ENCODE measurements around the gene MMP14. TPM values are rescaled to one million over a fixed set of nuclear protein-coding genes. Genes with fewer than 3 reads are reported as not detected.

MMP14 gene
- total RNA-seq, 2 experiments from 2014 or later = 1.9 to 3.1 TPM

GRCh38 chr14:22896760-22897159 is 60.4 kb downstream of the MMP14 start:
- Mint-ChIP-seq H3K36me3 (ENCODE audit: low read depth) (peaks cover 11% of the 10 kb centered on the region), H3K27me3 (no peaks in the 10 kb centered on the region), H3K4me1 (ENCODE audit: low read depth) (peaks cover 13% of the 10 kb centered on the region), H3K27ac (no peak overlapping the region), H3K9me3 (no peaks in the 10 kb centered on the region), H3K4me3 (no peak overlapping the region)
- no peak for ATAC-seq
- intact Hi-C loops (cut with micrococcal nuclease) = no loop called here
- ChIA-PET POLR2A (interaction anchor here (1.2 to 1.6 kb wide), 2 partner anchors 10 to 35 kb away, joined by 3 to 7 read pairs; no protein-coding TSS in a partner anchor), CTCF (interaction anchor here (0.8 to 2.5 kb wide), 8 partner anchors 11 to 340 kb away, joined by 3 to 34 read pairs (median 5); partner anchors contain the start of genes LRP10 and REM2)
- no peak for DNase-seq
- TF ChIP-seq, protein P1, sequence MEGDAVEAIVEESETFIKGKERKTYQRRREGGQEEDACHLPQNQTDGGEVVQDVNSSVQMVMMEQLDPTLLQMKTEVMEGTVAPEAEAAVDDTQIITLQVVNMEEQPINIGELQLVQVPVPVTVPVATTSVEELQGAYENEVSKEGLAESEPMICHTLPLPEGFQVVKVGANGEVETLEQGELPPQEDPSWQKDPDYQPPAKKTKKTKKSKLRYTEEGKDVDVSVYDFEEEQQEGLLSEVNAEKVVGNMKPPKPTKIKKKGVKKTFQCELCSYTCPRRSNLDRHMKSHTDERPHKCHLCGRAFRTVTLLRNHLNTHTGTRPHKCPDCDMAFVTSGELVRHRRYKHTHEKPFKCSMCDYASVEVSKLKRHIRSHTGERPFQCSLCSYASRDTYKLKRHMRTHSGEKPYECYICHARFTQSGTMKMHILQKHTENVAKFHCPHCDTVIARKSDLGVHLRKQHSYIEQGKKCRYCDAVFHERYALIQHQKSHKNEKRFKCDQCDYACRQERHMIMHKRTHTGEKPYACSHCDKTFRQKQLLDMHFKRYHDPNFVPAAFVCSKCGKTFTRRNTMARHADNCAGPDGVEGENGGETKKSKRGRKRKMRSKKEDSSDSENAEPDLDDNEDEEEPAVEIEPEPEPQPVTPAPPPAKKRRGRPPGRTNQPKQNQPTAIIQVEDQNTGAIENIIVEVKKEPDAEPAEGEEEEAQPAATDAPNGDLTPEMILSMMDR (IDR thresholded peaks at IDR 0.05) = no peak

- Mint-ChIP-seq H3K4me1 (ENCODE audit: low read depth) (peaks cover 13% of the 10 kb centered on the region), H3K36me3 (ENCODE audit: low read depth) (peaks cover 16% of the 10 kb centered on the region), H3K27ac (no peak overlapping the region), H3K9me3 (no peaks in the 10 kb centered on the region), H3K4me3 (no peak overlapping the region), H3K27me3 (no peaks in the 10 kb centered on the region)
- ChIA-PET CTCF (interaction anchor here (0.9 to 2.5 kb wide), 5 partner anchors 13 to 340 kb away, joined by 3 to 34 read pairs (median 4); partner anchors contain the start of genes LRP10 and REM2), POLR2A (interaction anchor here (1.0 to 1.6 kb wide), 2 partner anchors 10 to 21 kb away, joined by 3 to 7 read pairs; no protein-coding TSS in a partner anchor)
- ATAC-seq (no peak), DNase-seq (no peak)
- TF ChIP-seq, protein P1 (IDR thresholded peaks at IDR 0.05) = no peak
- intact Hi-C loops (cut with micrococcal nuclease) = no loop called here
These were observed 61.0 kb downstream of the MMP14 start for GRCh38 chr14:22897357-22897756.

Other genes starting within 250 kb of the MMP14 start
- 100 to 1,000 TPM; 194 to 196 TPM for gene DAD1, start 247.4 kb upstream of the MMP14 start, total RNA-seq
- 1 to 10 TPM; 8.6 to 9.4 TPM for gene ABHD4, start 238.3 kb upstream of the MMP14 start, total RNA-seq
- gene OR6J1, start 192.2 kb upstream of the MMP14 start, total RNA-seq = not detected
- gene OXA1L, start 69.9 kb upstream of the MMP14 start, total RNA-seq = 100 to 1,000 TPM; 134 to 140 TPM
- under 1 TPM in 1 of 2 experiments, not detected in 1; 0.45 TPM for gene SLC7A7, start 21.1 kb upstream of the MMP14 start, total RNA-seq
- gene MRPL52, start 6.7 kb upstream of the MMP14 start, total RNA-seq = 100 to 1,000 TPM; 122 to 126 TPM
- 10 to 100 TPM; 18.7 to 21.0 TPM for gene LRP10, start 35.2 kb downstream of the MMP14 start, total RNA-seq
- gene REM2, start 46.6 kb downstream of the MMP14 start, total RNA-seq = under 1 TPM; 0.20 to 0.27 TPM
- gene RBM23, start 82.6 kb downstream of the MMP14 start, total RNA-seq = 10 to 100 TPM; 46.9 to 55.2 TPM
- 100 to 1,000 TPM; 107 to 116 TPM for gene PRMT5, start 92.8 kb downstream of the MMP14 start, total RNA-seq
- gene HAUS4, start 120.5 kb downstream of the MMP14 start, total RNA-seq = 10 to 100 TPM; 80.3 to 82.2 TPM
- 1 to 10 TPM; 2.3 to 2.6 TPM for gene AJUBA, start 146.0 kb downstream of the MMP14 start, total RNA-seq
- gene C14orf93, start 173.6 kb downstream of the MMP14 start, total RNA-seq = 10 to 100 TPM; 13.2 to 13.5 TPM
- 100 to 1,000 TPM; 119 to 120 TPM for gene PSMB5, start 198.3 kb downstream of the MMP14 start, total RNA-seq
- gene PSMB11, start 205.6 kb downstream of the MMP14 start, total RNA-seq = not detected
- under 1 TPM; 0.69 to 0.72 TPM for gene CDH24, start 220.9 kb downstream of the MMP14 start, total RNA-seq